Measurements from ENCODE around the gene DLG5.
A peak's percentile ranks its signal among the peaks of the same experiment; 100 is the strongest.

DNA sequence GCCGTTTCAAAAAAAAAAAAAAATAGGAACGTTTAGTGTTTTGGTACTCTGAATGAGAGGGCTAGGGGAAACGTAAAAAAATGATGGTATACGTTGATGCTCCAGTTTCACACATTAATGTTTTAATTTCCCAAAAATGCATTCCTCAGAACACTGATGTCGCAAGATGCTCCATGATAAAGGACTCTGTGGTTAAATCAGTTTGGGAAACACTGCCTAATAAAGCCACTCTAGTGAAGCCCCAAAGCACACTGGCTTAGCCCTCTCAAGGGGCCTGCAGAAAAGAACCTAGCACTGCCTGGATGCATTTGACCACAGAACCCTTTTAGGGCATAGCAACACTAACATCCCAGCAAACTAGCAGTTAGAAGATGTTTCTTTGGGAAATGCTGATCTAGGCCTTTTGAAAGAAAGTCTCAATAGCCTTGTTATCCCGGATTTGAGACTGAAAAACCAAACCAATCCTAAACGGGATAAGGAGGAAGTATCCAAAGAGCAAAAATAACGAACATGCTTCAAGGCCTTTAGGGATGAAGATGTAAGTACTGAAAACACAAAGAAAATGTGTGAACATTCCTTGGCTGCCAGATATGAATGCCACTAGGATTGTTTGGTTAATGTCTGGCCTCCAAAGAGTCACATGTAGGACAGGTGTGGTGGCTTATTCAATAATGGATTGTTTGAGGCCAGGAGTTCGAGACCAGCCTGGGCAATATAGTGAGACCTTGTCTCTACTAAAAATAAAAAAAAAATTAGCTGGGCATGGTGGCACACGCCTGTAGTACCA is 11.0 kb downstream of the DLG5 start:
- TF ChIP-seq CC2D1A (IDR thresholded peaks at IDR 0.05) (no peak), RFX7 (CRISPR knock-in tag; IDR thresholded peaks at IDR 0.05) (no peak), CBX8 (IDR thresholded peaks at IDR 0.05; ENCODE audit: borderline replicate concordance, extremely low read depth, low read depth, low read length, poor library complexity, severe bottlenecking) (no peak), MAFG (tag; conservative IDR thresholded peaks at IDR 0.05) (peak; percentile 48; the same call in 1 of the 2 replicates), STAT5B (CRISPR knock-in tag; IDR thresholded peaks at IDR 0.05) (no peak), ZNF175 (CRISPR knock-in tag; IDR thresholded peaks at IDR 0.05; ENCODE audit: low read depth) (no peak), CHD2 (IDR thresholded peaks at IDR 0.05; ENCODE audit: low read depth, low read length) (no peak), BRCA1 (IDR thresholded peaks at IDR 0.05) (no peak), BRCA1 (CRISPR knock-in tag; IDR thresholded peaks at IDR 0.05) (no peak), SIN3A (IDR thresholded peaks at IDR 0.05; ENCODE audit: borderline replicate concordance in 2 of 2, control insufficient read depth in 1 of 2, low read depth in 2 of 2, low read length in 2 of 2) (no peak), CBX2 (IDR thresholded peaks at IDR 0.05; ENCODE audit: insufficient read depth, low read length, poor library complexity, severe bottlenecking) (no peak), MYNN (IDR thresholded peaks at IDR 0.05) (no peak), MYNN (CRISPR knock-in tag; IDR thresholded peaks at IDR 0.05) (no peak), BCOR (IDR thresholded peaks at IDR 0.05) (no peak)
- TF ChIP-seq, protein P1, sequence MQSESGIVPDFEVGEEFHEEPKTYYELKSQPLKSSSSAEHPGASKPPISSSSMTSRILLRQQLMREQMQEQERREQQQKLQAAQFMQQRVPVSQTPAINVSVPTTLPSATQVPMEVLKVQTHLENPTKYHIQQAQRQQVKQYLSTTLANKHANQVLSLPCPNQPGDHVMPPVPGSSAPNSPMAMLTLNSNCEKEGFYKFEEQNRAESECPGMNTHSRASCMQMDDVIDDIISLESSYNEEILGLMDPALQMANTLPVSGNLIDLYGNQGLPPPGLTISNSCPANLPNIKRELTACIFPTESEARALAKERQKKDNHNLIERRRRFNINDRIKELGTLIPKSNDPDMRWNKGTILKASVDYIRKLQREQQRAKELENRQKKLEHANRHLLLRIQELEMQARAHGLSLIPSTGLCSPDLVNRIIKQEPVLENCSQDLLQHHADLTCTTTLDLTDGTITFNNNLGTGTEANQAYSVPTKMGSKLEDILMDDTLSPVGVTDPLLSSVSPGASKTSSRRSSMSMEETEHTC (IDR thresholded peaks at IDR 0.05) = no peak
- TF ChIP-seq, protein P2, sequence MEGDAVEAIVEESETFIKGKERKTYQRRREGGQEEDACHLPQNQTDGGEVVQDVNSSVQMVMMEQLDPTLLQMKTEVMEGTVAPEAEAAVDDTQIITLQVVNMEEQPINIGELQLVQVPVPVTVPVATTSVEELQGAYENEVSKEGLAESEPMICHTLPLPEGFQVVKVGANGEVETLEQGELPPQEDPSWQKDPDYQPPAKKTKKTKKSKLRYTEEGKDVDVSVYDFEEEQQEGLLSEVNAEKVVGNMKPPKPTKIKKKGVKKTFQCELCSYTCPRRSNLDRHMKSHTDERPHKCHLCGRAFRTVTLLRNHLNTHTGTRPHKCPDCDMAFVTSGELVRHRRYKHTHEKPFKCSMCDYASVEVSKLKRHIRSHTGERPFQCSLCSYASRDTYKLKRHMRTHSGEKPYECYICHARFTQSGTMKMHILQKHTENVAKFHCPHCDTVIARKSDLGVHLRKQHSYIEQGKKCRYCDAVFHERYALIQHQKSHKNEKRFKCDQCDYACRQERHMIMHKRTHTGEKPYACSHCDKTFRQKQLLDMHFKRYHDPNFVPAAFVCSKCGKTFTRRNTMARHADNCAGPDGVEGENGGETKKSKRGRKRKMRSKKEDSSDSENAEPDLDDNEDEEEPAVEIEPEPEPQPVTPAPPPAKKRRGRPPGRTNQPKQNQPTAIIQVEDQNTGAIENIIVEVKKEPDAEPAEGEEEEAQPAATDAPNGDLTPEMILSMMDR (IDR thresholded peaks at IDR 0.05 in 2 of 3, conservative IDR thresholded peaks at IDR 0.05 in 1 of 3; ENCODE audit: insufficient read depth in 2 of 3, low read depth in 1 of 3, low read length in 3 of 3) = no peak
